Activated CD8-positive, alpha-beta T cell treated with anti-CD3 and anti-CD28 coated beads, Interleukin-2, amount 10 ng/mL, durations not matched to agents 7 days and 5 days (primary cell): ENCODE measurements around the gene HSPA1B. TPM values are rescaled to one million over a fixed set of nuclear protein-coding genes. Genes with fewer than 3 reads are reported as not detected.
"Not testable (repeated sequence)": the region's sequence is repeated elsewhere in the genome, so short reads cannot be mapped to it uniquely, and the experiment has no call there.

Experiments used
- ATAC-seq: fragments of 150-1000 bp; cut with Tn5 transposase; one replicate; pipeline ENCODE4 v1.10.0; 2021; ENCODE audit warnings: moderate library complexity
- CTCF ChIA-PET: fragments of 350-600 bp; sonication (Branson Sonifier 250); formaldehyde crosslinking; loops from one replicate; lab custom pipeline; 2021; ENCODE audit warnings: antibody characterized with exemption; lab: Charles Lee
- POLR2A ChIA-PET: fragments of 350-600 bp; sonication (Branson Sonifier 250); formaldehyde crosslinking; loops from one replicate; lab custom pipeline; 2021; ENCODE audit warnings: antibody characterized with exemption; lab: Charles Lee
- DNase-seq: peaks from one replicate; pipeline ENCODE4 v3.0.0-alpha.2; 2020
- H3K27ac Mint-ChIP-seq: one replicate; pipeline ENCODE4 v1.8.0; 2021; ENCODE audit warnings: mild to moderate bottlenecking, mixed read lengths
- H3K27me3 Mint-ChIP-seq: one replicate; pipeline ENCODE4 v1.8.0; 2021; ENCODE audit warnings: low read depth, mixed read lengths
- H3K36me3 Mint-ChIP-seq: one replicate; pipeline ENCODE4 v1.8.0; 2021; ENCODE audit warnings: low read depth, mixed read lengths
- H3K4me1 Mint-ChIP-seq: one replicate; pipeline ENCODE4 v1.8.0; 2021; ENCODE audit warnings: low read depth, mixed read lengths
- H3K4me3 Mint-ChIP-seq: one replicate; pipeline ENCODE4 v1.8.0; 2021; ENCODE audit warnings: mild to moderate bottlenecking, mixed read lengths
- H3K9me3 Mint-ChIP-seq: one replicate; pipeline ENCODE4 v1.8.0; 2022; ENCODE audit warnings: mixed read lengths; ENCODE audit not compliant: insufficient read depth
- total RNA-seq, 2 experiments: library from RNA; stranded (reverse); gene quantifications; one replicate each; pipeline ENCODE4 v1.2.3, GENCODE V29; 2021

Gene HSPA1B
- total RNA-seq, 2 experiments from 2014 or later = 84.6 to 87.1 TPM

- no peak for ATAC-seq
- DNase-seq = no peak
- no peaks in the 10 kb centered on the region for H3K9me3 Mint-ChIP-seq
- H3K36me3 Mint-ChIP-seq = peaks cover 11% of the 10 kb centered on the region
- peaks cover 26% of the 10 kb centered on the region for H3K4me1 Mint-ChIP-seq
- peak overlapping the region; percentile 89 for H3K4me3 Mint-ChIP-seq
- ChIA-PET CTCF (interaction anchor here (1.6 kb wide), 1 partner anchor 35 kb away, joined by 6 read pairs; the partner anchor contains the start of gene EHMT2), POLR2A (interaction anchor here (0.7 to 1.1 kb wide), 3 partner anchors 10 to 133 kb away, joined by 3 read pairs; partner anchors contain the start of gene DDAH2)
- peak overlapping the region; percentile 84 for H3K27ac Mint-ChIP-seq
- H3K27me3 Mint-ChIP-seq = no peaks in the 10 kb centered on the region
These were observed 34.4 kb downstream of the HSPA1B start for GRCh38 chr6:31861919-31862343.

GRCh38 chr6:31862344-31863235 lies 35.1 kb downstream of the HSPA1B start, which contains the start of gene NEU1:
NEU1 (minus strand) TSS chr6:31862821; CDS start chr6:31862776, 45 bp downstream.
- CTCF ChIA-PET = interaction anchor here (0.6 to 2.7 kb wide), 18 partner anchors 12 to 183 kb away, joined by 3 to 7 read pairs (median 4); partner anchors contain the start of genes CFB, DXO, EHMT2 and LSM2
- ATAC-seq = peak; percentile 92
- H3K4me3 Mint-ChIP-seq = peak within 1 kb of the TSS; percentile 89
- H3K27me3 Mint-ChIP-seq = no peaks in the 10 kb centered on the region
- H3K9me3 Mint-ChIP-seq = no peaks in the 10 kb centered on the region
- peak; percentile 100 for DNase-seq
- peak within 1 kb of the TSS; percentile 84 for H3K27ac Mint-ChIP-seq
- POLR2A ChIA-PET = interaction anchor here (0.6 to 2.2 kb wide), 12 partner anchors 10 to 922 kb away, joined by 3 to 9 read pairs (median 3); partner anchors contain the start of genes DDAH2, DXO, EHMT2 and MSH5
- H3K4me1 Mint-ChIP-seq = peaks cover 26% of the 10 kb centered on the region
- peaks cover 11% of the 10 kb centered on the region for H3K36me3 Mint-ChIP-seq

GRCh38 chr6:31864123-31864562 lies 36.6 kb downstream of the HSPA1B start:
- POLR2A ChIA-PET = interaction anchor here (0.7 to 2.2 kb wide), 6 partner anchors 24 to 1002 kb away, joined by 3 to 9 read pairs (median 5); partner anchors contain the start of genes DXO, EHMT2 and MSH5
- CTCF ChIA-PET = interaction anchor here (0.7 to 2.7 kb wide), 9 partner anchors 26 to 212 kb away, joined by 3 to 8 read pairs (median 4); partner anchors contain the start of genes BAG6, EHMT2 and LY6G5C
- not testable (repeated sequence) for DNase-seq, ATAC-seq, H3K9me3 Mint-ChIP-seq, H3K27me3 Mint-ChIP-seq
- peaks cover 11% of the 10 kb centered on the region for H3K36me3 Mint-ChIP-seq
- H3K4me1 Mint-ChIP-seq = peaks cover 26% of the 10 kb centered on the region
- H3K4me3 Mint-ChIP-seq = peak overlapping the region; percentile 89
- peak overlapping the region; percentile 84 for H3K27ac Mint-ChIP-seq

- Mint-ChIP-seq H3K4me3 (peak overlapping the region; percentile 89), H3K9me3 (no peaks in the 10 kb centered on the region), H3K27me3 (no peaks in the 10 kb centered on the region), H3K4me1 (peaks cover 26% of the 10 kb centered on the region), H3K36me3 (peaks cover 8% of the 10 kb centered on the region), H3K27ac (no peak overlapping the region)
- ATAC-seq (no peak), DNase-seq (no peak)
- POLR2A ChIA-PET = interaction anchor here (1.1 to 2.2 kb wide), 2 partner anchors 30 to 47 kb away, joined by 3 to 9 read pairs; no protein-coding TSS in a partner anchor
- CTCF ChIA-PET = interaction anchor here (1.1 to 2.7 kb wide), 3 partner anchors 25 to 184 kb away, joined by 3 to 8 read pairs (median 7); partner anchors contain the start of genes EHMT2 and LY6G5C
These were observed 37.3 kb downstream of the HSPA1B start for GRCh38 chr6:31864818-31865204.

- Mint-ChIP-seq H3K36me3 (peaks cover 4% of the 10 kb centered on the region), H3K27ac (no peak overlapping the region), H3K4me1 (peaks cover 26% of the 10 kb centered on the region), H3K9me3 (no peaks in the 10 kb centered on the region), H3K4me3 (peak overlapping the region; percentile 31), H3K27me3 (no peaks in the 10 kb centered on the region)
- no peak for DNase-seq
- ATAC-seq = no peak
- ChIA-PET POLR2A (interaction anchor here (1.1 kb wide), 1 partner anchor 48 kb away, joined by 3 read pairs; no protein-coding TSS in a partner anchor), CTCF (interaction anchor here (2.7 kb wide), 2 partner anchors 25 to 184 kb away, joined by 7 to 8 read pairs; partner anchors contain the start of gene LY6G5C)
These were observed 37.9 kb downstream of the HSPA1B start for GRCh38 chr6:31865205-31866118.

- H3K36me3 Mint-ChIP-seq, ATAC-seq, POLR2A ChIA-PET, H3K9me3 Mint-ChIP-seq, DNase-seq, H3K27ac Mint-ChIP-seq, H3K27me3 Mint-ChIP-seq, H3K4me3 Mint-ChIP-seq: not testable (repeated sequence)
- peaks cover 14% of the 10 kb centered on the region for H3K4me1 Mint-ChIP-seq
- CTCF ChIA-PET = interaction anchor here (0.6 to 0.9 kb wide), 2 partner anchors 19 to 20 kb away, joined by 3 read pairs; no protein-coding TSS in a partner anchor
These were observed 41.1 kb downstream of the HSPA1B start for GRCh38 chr6:31868658-31868971.

GRCh38 chr6:31869343-31869742 lies 41.8 kb downstream of the HSPA1B start:
- peaks cover 3% of the 10 kb centered on the region for H3K27me3 Mint-ChIP-seq
- CTCF ChIA-PET = interaction anchor here (0.6 kb wide), 1 partner anchor 18 kb away, joined by 3 read pairs; no protein-coding TSS in a partner anchor
- H3K27ac Mint-ChIP-seq = no peak overlapping the region
- no peaks in the 10 kb centered on the region for H3K36me3 Mint-ChIP-seq
- ATAC-seq = no peak
- POLR2A ChIA-PET = no interaction called here
- H3K9me3 Mint-ChIP-seq = no peaks in the 10 kb centered on the region
- peaks cover 10% of the 10 kb centered on the region for H3K4me1 Mint-ChIP-seq
- DNase-seq = no peak
- no peak overlapping the region for H3K4me3 Mint-ChIP-seq

- DNase-seq = no peak
- no peak overlapping the region for H3K4me3 Mint-ChIP-seq
- H3K4me1 Mint-ChIP-seq = peaks cover 8% of the 10 kb centered on the region
- H3K36me3 Mint-ChIP-seq = no peaks in the 10 kb centered on the region
- ChIA-PET CTCF (no interaction called here), POLR2A (interaction anchor here (0.6 kb wide), 1 partner anchor 104 kb away, joined by 3 read pairs; no protein-coding TSS in a partner anchor)
- no peaks in the 10 kb centered on the region for H3K9me3 Mint-ChIP-seq
- peaks cover 3% of the 10 kb centered on the region for H3K27me3 Mint-ChIP-seq
- no peak overlapping the region for H3K27ac Mint-ChIP-seq
- peak; percentile 38 for ATAC-seq
These were observed 42.9 kb downstream of the HSPA1B start for GRCh38 chr6:31870385-31870921.

- no peaks in the 10 kb centered on the region for H3K9me3 Mint-ChIP-seq
- CTCF ChIA-PET = no interaction called here
- DNase-seq = no peak
These were observed 43.6 kb downstream of the HSPA1B start for GRCh38 chr6:31871046-31871659.

GRCh38 chr6:31874084-31874670 lies 46.6 kb downstream of the HSPA1B start:
- Mint-ChIP-seq H3K9me3 (no peaks in the 10 kb centered on the region), H3K27me3 (peaks cover 3% of the 10 kb centered on the region)
- ATAC-seq = no peak

More at GRCh38 chr6:31871046-31871659, 43.6 kb downstream of the HSPA1B start:
- POLR2A ChIA-PET = interaction anchor here (0.6 kb wide), 1 partner anchor 103 kb away, joined by 3 read pairs; no protein-coding TSS in a partner anchor
- H3K36me3 Mint-ChIP-seq = no peaks in the 10 kb centered on the region
- peaks cover 8% of the 10 kb centered on the region for H3K4me1 Mint-ChIP-seq
- H3K4me3 Mint-ChIP-seq = no peak overlapping the region
- no peak for ATAC-seq
- H3K27me3 Mint-ChIP-seq = peaks cover 3% of the 10 kb centered on the region
- H3K27ac Mint-ChIP-seq = no peak overlapping the region

More at GRCh38 chr6:31874084-31874670, 46.6 kb downstream of the HSPA1B start:
- DNase-seq = no peak
- ChIA-PET CTCF (interaction anchor here (1.5 kb wide), 1 partner anchor 15 kb away, joined by 4 read pairs; no protein-coding TSS in a partner anchor), POLR2A (no interaction called here)
- no peak overlapping the region for H3K4me3 Mint-ChIP-seq
- H3K27ac Mint-ChIP-seq = peak overlapping the region; percentile 16
- H3K4me1 Mint-ChIP-seq = peaks cover 8% of the 10 kb centered on the region
- H3K36me3 Mint-ChIP-seq = no peaks in the 10 kb centered on the region
